Uterus (tissue), 4 donors: ENCODE results near the gene MSMP. TPM values are rescaled to one million over a fixed set of nuclear protein-coding genes. Genes with fewer than 3 reads are reported as not detected.

Experiments used
- DNase-seq, 2 donors: peaks; one replicate each; pipeline ENCODE4 v3.0.0-alpha.2; 2019 to 2020
- H3K27ac ChIP-seq, 2 donors: fragments of 200-600 bp; sonication (generic); 1 replicate in 1 of 2; 2 replicates in 1 of 2; pipeline ENCODE4 v1.5.1; 2016 to 2018
- H3K27me3 ChIP-seq, 2 donors: fragments of 200-600 bp; sonication (generic); one replicate each; pipeline ENCODE4 v1.5.1; 2018 to 2019; ENCODE audit warnings: control low read depth in 1 of 2
- H3K36me3 ChIP-seq, 2 donors: fragments of 200-600 bp; sonication (generic); one replicate each; pipeline ENCODE4 v1.5.1; 2019; ENCODE audit warnings: control low read depth in 1 of 2
- H3K4me1 ChIP-seq, 2 donors: fragments of 200-600 bp; sonication (generic); one replicate each; pipeline ENCODE4 v1.5.1; 2018 to 2019; ENCODE audit warnings: control low read depth in 1 of 2
- H3K4me3 ChIP-seq, 2 donors: fragments of 200-600 bp; sonication (generic); 1 replicate in 1 of 2; 2 replicates in 1 of 2; pipeline ENCODE4 v1.5.1; 2018 to 2019; ENCODE audit warnings: mild to moderate bottlenecking in 1 of 2
- H3K9me3 ChIP-seq, 2 donors: fragments of 200-600 bp; sonication (generic); one replicate each; pipeline ENCODE4 v1.5.1; 2019; ENCODE audit warnings: control low read depth in 1 of 2
- POLR2A ChIP-seq, 2 donors: fragments of 450-650 bp; IDR thresholded peaks; one replicate each; pipeline ENCODE4 v1.6.1; 2016; ENCODE audit warnings: antibody characterized with exemption in 2 of 2, mild to moderate bottlenecking in 1 of 2, moderate library complexity in 1 of 2
- intact Hi-C: fragments of 100-400 bp; cut with DNase I; formaldehyde crosslinking; loops from one replicate; pipeline ENCODE4 v1.15.1; 2023; ENCODE audit warnings: low total_unique reads
- total RNA-seq, 4 donors: library from RNA; depleted of rRNA in 3 of 4; stranded (reverse); fragments of >200 nt in 3 of 4; gene quantifications; one replicate each; pipeline versions ENCODE4 v1.1.0 to v1.2.4, GENCODE V29; 2014 to 2023
- TF ChIP-seq, protein P1 (sequence below), 4 experiments: fragments of 200-600 bp in 2 of 4; fragments of 450-650 bp in 2 of 4; sonication (generic) in 2 of 4; IDR thresholded peaks; one replicate each; pipeline ENCODE4 v1.5.1; 2016 to 2019; ENCODE audit warnings: antibody characterized with exemption in 4 of 4, mild to moderate bottlenecking in 2 of 4, moderate library complexity in 1 of 4
- donor health status: DM: yes; HTN: yes; CAD: no.

Gene MSMP
- total RNA-seq, 4 donors from 2014 or later = not detected

DNA sequence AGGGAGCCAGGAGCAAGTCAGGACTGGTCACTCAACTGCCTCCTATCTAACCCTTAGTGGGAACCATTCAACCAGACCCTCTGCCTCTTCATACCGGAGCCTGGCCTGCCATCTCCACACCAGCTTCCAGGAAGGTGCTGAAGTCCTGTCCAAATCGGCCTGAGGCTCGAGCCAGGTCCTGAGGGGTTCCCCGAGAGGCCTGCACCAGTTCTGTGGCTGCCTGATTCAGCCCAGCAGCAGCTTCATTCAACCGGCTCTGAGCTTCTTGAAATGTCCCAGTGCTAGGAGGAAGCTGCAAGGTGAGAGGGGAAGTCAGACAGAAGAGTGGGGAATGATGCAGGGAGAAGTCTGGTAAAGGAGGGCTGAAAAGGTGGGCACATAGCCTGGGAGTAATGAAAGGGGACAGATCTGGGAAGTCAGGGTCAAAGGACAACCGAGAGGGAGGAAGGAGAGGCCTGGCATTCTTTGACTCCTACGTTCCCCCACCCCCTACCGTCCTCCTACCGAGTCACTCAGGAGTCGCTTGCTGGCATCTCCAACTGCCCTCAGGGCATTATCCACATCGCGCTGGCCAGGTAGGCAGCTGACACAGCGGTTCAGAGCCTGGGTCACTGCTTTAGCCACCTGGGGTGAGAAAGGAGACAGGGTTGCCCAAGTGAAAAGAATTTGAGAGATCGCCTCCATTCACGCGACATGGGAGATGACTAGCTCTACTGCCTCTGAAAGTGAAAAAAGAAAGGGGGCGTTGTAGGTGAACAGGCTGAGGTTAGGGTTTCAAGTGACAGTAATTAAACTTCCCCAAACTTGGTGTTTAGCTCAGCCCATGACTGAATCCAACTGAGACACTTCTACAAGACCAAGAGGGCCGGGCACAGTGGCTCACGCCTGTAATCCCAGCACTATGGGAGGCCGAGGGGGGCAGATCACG lies 42.3 kb downstream of the MSMP start:
- no peaks in the 10 kb centered on the region for H3K27me3 ChIP-seq
- intact Hi-C loops = no loop called here
- DNase-seq = no peak
- TF ChIP-seq POLR2A (IDR thresholded peaks at IDR 0.05) = no peak
- TF ChIP-seq, protein P1, sequence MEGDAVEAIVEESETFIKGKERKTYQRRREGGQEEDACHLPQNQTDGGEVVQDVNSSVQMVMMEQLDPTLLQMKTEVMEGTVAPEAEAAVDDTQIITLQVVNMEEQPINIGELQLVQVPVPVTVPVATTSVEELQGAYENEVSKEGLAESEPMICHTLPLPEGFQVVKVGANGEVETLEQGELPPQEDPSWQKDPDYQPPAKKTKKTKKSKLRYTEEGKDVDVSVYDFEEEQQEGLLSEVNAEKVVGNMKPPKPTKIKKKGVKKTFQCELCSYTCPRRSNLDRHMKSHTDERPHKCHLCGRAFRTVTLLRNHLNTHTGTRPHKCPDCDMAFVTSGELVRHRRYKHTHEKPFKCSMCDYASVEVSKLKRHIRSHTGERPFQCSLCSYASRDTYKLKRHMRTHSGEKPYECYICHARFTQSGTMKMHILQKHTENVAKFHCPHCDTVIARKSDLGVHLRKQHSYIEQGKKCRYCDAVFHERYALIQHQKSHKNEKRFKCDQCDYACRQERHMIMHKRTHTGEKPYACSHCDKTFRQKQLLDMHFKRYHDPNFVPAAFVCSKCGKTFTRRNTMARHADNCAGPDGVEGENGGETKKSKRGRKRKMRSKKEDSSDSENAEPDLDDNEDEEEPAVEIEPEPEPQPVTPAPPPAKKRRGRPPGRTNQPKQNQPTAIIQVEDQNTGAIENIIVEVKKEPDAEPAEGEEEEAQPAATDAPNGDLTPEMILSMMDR (IDR thresholded peaks at IDR 0.05) = no peak
- no peaks in the 10 kb centered on the region for H3K4me1 ChIP-seq
- no peak overlapping the region for H3K4me3 ChIP-seq
- no peak overlapping the region for H3K27ac ChIP-seq
- no peaks in the 10 kb centered on the region for H3K36me3 ChIP-seq
- no peaks in the 10 kb centered on the region for H3K9me3 ChIP-seq

DNA sequence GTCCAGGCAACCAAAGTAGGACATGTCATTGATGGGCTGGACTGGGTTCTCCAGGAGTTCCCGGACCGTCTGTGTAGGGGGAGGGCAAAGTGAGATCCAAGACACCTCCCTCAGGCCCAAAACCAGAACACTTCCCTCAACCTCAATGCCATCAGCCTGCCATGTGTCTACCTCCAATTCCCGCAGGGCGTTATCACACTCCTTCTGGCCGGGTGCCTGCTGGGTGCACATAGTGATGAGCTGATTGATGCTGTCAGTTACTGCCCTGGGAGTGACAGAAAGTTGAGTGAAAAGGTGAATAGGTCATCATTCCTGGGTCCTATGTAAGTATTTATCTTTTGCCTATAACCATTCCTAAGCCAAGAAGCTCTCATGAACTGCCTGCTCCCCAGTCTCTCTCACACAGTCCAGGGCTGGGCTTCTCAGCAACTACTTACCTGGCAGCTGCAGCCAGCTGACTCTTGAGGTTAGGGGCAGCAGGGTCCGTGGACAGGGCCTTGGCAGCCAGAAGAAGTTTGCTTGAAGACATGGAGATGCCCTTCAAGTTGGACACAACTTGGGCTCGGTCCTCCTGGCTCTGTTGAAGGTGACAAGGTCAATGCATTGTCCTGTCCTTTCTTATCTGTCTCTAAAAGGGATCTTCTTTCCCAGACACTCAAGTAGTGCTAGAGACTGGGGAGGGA lies 43.1 kb downstream of the MSMP start:
- Histone ChIP-seq H3K27me3 (no peaks in the 10 kb centered on the region), H3K9me3 (no peaks in the 10 kb centered on the region), H3K4me1 (no peaks in the 10 kb centered on the region), H3K36me3 (no peaks in the 10 kb centered on the region), H3K27ac (no peak overlapping the region), H3K4me3 (no peak overlapping the region)
- intact Hi-C loops = no loop called here
- no peak for TF ChIP-seq POLR2A (IDR thresholded peaks at IDR 0.05)
- TF ChIP-seq, protein P1 (IDR thresholded peaks at IDR 0.05) = no peak
- no peak for DNase-seq

DNA sequence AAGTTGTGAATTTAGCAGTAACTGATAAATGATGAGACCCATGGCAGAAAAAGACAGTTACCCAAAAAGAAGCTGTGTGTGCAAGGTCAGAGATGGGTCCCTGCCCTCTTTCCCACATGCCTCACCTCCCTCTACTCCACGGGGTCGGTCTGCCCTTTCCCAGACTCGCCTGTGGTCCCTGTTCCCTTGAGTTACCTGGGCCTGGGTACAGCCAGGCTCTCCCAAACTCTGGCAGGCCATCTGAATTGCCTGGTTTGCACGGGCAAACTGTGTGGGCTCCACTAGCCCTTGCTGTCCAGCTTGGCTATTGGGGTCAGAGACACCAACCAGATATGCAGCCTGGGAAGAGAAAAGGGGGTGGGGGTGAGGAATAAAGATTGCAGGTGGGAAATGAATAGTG lies 45.9 kb downstream of the MSMP start:
- DNase-seq = no peak
- H3K27ac ChIP-seq = no peak overlapping the region
- H3K36me3 ChIP-seq = no peaks in the 10 kb centered on the region

DNA sequence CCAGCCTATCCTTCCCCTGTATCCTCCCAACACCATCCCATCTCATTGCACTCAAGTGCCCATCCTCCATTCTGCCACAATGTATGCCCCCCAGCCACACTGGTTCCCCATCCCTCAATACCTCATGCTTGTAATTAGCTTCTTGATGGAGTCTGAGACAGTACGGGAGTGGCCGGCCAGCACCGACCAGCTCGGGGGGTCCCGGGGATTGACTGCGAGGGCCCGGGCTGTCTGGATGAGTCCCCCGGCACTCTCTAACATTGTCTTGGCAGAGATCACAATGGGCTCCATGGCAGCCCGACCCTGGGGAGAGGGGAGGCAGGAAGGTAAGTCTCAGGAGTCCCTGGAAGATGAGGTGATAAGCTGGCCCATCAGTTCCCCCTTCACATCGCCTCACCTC lies 47.1 kb downstream of the MSMP start:
- H3K27ac ChIP-seq = no peak overlapping the region
- intact Hi-C loops = no loop called here

More for the DNA sequence above, 45.9 kb downstream of the MSMP start:
- H3K27me3 ChIP-seq = no peaks in the 10 kb centered on the region
- H3K4me1 ChIP-seq = no peaks in the 10 kb centered on the region
- no peaks in the 10 kb centered on the region for H3K9me3 ChIP-seq
- intact Hi-C loops = no loop called here
- TF ChIP-seq, protein P1 (IDR thresholded peaks at IDR 0.05) = no peak
- no peak for TF ChIP-seq POLR2A (IDR thresholded peaks at IDR 0.05)
- H3K4me3 ChIP-seq = no peak overlapping the region

More for the DNA sequence above, 47.1 kb downstream of the MSMP start:
- Histone ChIP-seq H3K4me1 (no peaks in the 10 kb centered on the region), H3K36me3 (no peaks in the 10 kb centered on the region), H3K4me3 (no peak overlapping the region), H3K9me3 (no peaks in the 10 kb centered on the region), H3K27me3 (no peaks in the 10 kb centered on the region)
- DNase-seq = no peak
- TF ChIP-seq, protein P1 (IDR thresholded peaks at IDR 0.05) = no peak
- no peak for TF ChIP-seq POLR2A (IDR thresholded peaks at IDR 0.05)
